ENCODE measurements around the gene CRYAB.

CRYAB gene, protein sequence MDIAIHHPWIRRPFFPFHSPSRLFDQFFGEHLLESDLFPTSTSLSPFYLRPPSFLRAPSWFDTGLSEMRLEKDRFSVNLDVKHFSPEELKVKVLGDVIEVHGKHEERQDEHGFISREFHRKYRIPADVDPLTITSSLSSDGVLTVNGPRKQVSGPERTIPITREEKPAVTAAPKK

GRCh38 chr11:111911563-111912401 is at the start of gene CRYAB:
Gene CRYAB (minus strand): TSS chr11:111911770. CDS start chr11:111911724, 46 bp downstream.
- no peak for DNase-seq (ENCODE audit: low read depth, low spot score)

- DNase-seq (ENCODE audit: low read depth, low spot score), result no peak
Measured at GRCh38 chr11:111960916-111961315, 49.3 kb upstream of the CRYAB start.

DNA sequence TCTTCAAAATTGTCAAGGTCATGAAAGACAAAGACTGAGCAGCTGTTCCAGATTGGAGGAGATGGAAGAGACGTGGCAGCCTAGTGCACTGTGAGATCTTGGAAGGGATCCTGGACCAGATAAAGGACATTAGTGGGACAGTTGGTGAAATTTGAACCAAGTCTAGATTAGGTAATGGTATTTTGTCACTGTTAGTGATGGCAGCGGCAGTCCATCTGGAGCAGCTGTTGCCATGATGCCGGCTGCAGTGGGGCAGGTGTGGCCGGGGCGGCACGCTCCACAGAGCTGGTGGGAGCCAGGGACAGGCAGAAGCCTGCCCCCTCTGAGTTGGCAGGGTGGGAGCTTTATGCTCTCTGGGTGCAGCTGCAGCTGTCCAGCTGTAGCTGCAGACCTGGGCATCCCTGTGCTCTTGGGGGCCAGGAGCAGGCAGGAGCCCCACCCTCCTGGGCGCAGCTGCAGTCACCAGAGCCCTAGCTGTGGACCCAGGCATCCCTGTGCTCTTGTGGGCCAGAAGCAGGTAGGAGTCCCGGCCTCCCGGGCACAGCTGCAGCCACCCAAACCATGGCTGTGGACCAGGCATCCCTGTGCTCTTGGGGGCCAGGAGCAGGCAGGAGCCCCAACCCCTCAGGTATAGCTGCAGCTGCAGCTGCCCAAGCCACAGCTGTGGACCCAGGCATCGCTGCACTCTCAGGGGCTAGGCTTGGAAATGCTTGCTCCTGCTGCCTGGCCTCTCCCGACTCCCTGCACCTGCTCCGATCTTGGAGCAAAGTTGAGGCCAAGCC is 46.3 kb upstream of the CRYAB start:
- no peak for DNase-seq (ENCODE audit: low read depth, low spot score)

GRCh38 chr11:111954154-111954553 is 42.6 kb upstream of the CRYAB start:
- no peak for DNase-seq (ENCODE audit: low read depth, low spot score)

DNA sequence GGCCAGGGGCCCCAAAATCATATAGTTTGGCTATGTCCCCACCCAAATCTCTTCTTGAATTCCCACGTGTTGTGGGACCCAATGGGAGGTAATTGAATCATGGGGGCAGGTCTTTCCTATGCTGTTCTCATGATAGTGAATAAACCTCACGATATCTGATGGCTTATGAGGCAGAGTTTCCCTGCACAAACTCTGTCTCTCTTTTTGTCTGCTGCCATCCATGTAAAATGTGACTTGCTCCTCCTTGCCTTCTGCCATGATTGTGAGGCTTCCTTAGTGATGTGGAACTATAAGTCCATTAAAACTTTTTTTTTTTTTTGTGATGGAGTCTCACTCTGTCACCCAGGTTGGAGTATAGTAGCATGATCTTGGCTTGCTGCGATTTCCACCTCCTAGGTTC is 40.0 kb upstream of the CRYAB start:
- no peak for DNase-seq (ENCODE audit: low read depth, low spot score)

DNA sequence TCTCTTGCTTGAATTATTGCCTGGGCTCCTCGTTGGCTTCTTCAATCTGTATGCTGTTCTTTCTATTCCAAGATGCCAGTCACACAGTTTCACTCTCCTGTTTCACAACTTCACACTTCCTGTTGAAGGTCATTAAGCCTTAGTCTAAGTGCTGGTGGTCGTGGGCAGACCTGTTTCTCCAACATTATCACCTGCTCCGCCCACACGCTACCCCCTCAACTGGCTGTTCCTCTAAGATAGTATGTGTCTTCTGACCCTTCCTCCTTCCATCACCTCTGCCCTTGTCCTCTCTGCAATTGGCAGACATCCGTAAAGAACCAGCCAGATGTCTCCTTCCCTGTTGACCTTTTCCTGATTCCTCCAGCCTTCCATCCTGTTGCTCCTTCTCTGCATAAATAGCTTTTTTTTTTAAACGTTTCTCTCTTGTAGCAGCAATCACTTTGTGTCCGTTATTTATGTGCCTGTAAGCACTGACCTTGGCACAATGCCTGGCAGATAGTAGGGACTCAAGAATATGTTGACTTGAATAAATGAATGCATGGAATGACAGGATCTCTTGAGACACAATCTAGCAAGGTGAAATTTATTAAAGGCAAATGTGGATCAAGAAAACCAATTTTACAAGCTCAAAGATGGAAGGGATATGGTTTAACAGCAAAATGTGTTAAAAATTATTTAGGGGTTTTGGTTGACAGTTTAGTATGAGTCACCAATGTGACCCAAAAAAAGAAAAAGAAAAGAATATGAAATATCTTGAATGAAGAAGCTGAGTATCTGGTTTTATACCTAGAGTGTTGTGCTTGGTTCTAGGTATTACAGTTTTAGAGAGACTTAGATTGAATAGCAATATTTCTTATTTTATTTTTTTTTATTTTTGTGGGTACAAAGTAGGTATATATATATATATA is 38.2 kb upstream of the CRYAB start:
- DNase-seq (ENCODE audit: low read depth, low spot score), result no peak

DNA sequence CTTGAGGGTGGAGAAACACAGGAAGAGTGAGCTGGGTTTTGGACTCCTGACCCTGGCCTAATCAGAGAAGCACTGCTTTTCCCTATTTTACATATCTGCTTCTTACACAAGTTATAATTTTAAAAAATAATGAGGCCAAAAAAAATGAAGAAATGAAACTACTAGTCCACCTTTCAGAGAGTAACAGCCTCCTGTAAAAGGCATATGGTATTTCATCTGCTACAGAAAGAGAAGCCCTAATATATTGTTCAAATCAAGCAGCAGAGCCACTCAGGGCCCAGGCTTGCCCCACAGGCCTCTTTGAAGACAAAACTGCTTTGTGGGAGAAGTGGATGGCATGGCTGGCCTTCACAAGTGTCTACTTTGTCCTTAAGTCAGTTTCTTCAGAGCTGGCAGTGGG is 35.6 kb upstream of the CRYAB start:
- no peak for DNase-seq (ENCODE audit: low read depth, low spot score)

- no peak for DNase-seq (ENCODE audit: low read depth, low spot score)
Measured at GRCh38 chr11:111946499-111946898, 34.9 kb upstream of the CRYAB start.

DNA sequence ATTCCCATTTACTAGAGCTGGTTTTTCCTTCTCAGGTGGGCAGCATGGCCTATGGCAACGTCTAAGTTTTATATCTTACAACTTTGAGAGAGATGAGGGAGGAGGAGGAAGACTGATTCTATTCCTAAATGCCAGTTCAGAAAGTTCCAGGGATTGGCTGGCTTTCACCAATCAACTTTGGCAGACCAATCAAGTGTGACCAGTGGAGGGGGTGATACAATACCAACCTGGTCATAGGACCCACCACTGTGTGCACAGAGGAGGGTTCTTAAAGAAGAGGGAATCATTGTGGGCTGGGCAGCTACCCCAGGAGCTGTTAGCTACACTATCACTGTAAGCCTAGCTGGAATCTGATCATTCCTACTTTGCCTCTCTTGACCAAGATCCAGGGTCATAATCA is 33.6 kb upstream of the CRYAB start:
- DNase-seq (ENCODE audit: low read depth, low spot score), result no peak

- no peak for DNase-seq (ENCODE audit: low read depth, low spot score)
Measured at GRCh38 chr11:111944651-111945051, 33.1 kb upstream of the CRYAB start.

GRCh38 chr11:111944139-111944538 is 32.6 kb upstream of the CRYAB start:
- no peak for DNase-seq (ENCODE audit: low read depth, low spot score)

DNA sequence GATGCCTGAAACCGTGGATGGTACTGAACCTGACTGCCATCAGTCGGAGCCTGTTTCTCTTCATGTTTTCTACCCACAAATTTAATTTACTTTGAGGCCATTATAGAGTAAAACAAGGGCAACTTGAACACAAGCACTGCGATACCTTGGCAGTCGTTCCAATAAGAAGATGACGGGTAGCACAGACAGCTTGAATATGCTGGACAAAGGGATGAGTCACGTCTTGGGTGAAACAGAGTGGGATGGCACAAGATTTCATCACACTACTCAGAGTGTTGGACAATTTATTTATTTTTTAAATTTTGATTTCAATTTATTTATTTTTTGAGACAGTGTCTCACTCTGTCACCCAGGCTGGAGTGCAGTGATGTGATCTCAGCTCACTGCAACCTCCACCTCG is 31.3 kb upstream of the CRYAB start:
- DNase-seq (ENCODE audit: low read depth, low spot score), result no peak

GRCh38 chr11:111941963-111942362 is 30.4 kb upstream of the CRYAB start:
- DNase-seq (ENCODE audit: low read depth, low spot score), result no peak

- DNase-seq (ENCODE audit: low read depth, low spot score), result no peak
Measured at GRCh38 chr11:111939836-111940604, 28.4 kb upstream of the CRYAB start.

GRCh38 chr11:111938687-111939160 is 27.2 kb upstream of the CRYAB start:
- no peak for DNase-seq (ENCODE audit: low read depth, low spot score)

- no peak for DNase-seq (ENCODE audit: low read depth, low spot score)
Measured at GRCh38 chr11:111937844-111938243, 26.3 kb upstream of the CRYAB start.

- DNase-seq (ENCODE audit: low read depth, low spot score), result no peak
Measured at GRCh38 chr11:111937461-111937769, 25.8 kb upstream of the CRYAB start.

- no peak for DNase-seq (ENCODE audit: low read depth, low spot score)
Measured at GRCh38 chr11:111936040-111936540, 24.5 kb upstream of the CRYAB start.

DNA sequence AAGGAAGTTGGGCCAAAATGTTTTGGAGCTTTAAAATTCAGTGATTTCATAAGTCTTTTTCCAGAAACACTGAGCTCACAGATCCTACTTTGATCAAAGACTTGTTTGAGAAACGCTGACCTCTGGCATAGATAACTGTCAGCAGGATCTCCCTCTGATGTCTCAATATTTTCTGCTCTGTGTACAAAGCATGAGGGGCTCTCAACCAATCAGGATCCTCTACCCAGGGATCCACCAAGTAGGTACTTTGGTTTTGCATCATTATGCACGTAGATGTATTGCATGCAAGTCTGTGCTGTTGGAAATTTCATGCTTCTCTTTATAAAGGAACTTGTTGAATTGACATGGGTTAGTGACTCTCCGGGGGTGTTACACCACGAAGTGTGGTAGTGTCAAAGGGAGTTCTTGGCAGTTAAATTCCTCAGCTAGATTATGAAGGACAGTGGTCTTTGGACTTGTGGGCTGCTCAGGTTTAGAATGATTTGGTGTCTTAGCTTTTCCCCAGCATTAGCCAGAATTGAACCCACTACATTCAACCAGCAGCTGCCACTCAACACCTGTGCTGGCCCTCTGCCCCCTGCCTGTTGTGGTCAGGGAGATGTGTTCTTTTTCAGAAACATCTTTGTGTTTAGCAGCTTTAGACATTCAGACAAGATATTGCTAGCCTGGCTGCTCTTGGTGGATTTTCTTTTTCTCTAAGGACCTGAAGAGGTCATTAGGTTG is 23.9 kb upstream of the CRYAB start:
- no peak for DNase-seq (ENCODE audit: low read depth, low spot score)

GRCh38 chr11:111934306-111934705 is 22.7 kb upstream of the CRYAB start:
- no peak for DNase-seq (ENCODE audit: low read depth, low spot score)

All from brain pericyte (primary cell).